ENCODE data around the gene RAI1.

RAI1 gene

GRCh38 chr17:17754719-17755686 lies 73.7 kb downstream of the RAI1 start:
- DNase-seq, result no peak

- DNase-seq, result no peak
These were observed 74.5 kb downstream of the RAI1 start for GRCh38 chr17:17755715-17756114.

GRCh38 chr17:17757391-17757791 lies 76.1 kb downstream of the RAI1 start:
- no peak for DNase-seq

GRCh38 chr17:17757956-17758845 lies 76.9 kb downstream of the RAI1 start:
- DNase-seq, result no peak

GRCh38 chr17:17758941-17759563 lies 77.8 kb downstream of the RAI1 start:
- DNase-seq, result no peak

GRCh38 chr17:17760350-17760749 lies 79.1 kb downstream of the RAI1 start:
- no peak for DNase-seq

GRCh38 chr17:17760872-17761550 lies 79.8 kb downstream of the RAI1 start:
- no peak for DNase-seq

- no peak for DNase-seq
These were observed 80.9 kb downstream of the RAI1 start for GRCh38 chr17:17761894-17762743.

GRCh38 chr17:17762744-17763105 lies 81.5 kb downstream of the RAI1 start:
- DNase-seq, result no peak

- no peak for DNase-seq
These were observed 81.9 kb downstream of the RAI1 start for GRCh38 chr17:17763136-17763535.

- DNase-seq, result no peak
These were observed 82.5 kb downstream of the RAI1 start for GRCh38 chr17:17763734-17764133.

- DNase-seq, result no peak
These were observed 84.3 kb downstream of the RAI1 start for GRCh38 chr17:17765359-17766076.

GRCh38 chr17:17766077-17766743 lies 85.0 kb downstream of the RAI1 start:
- no peak for DNase-seq

GRCh38 chr17:17766744-17767120 lies 85.5 kb downstream of the RAI1 start:
- no peak for DNase-seq

- no peak for DNase-seq
These were observed 86.1 kb downstream of the RAI1 start for GRCh38 chr17:17767154-17767869.

- no peak for DNase-seq
These were observed 86.7 kb downstream of the RAI1 start for GRCh38 chr17:17767887-17768418.

- no peak for DNase-seq
These were observed 87.3 kb downstream of the RAI1 start for GRCh38 chr17:17768424-17769088.

GRCh38 chr17:17769869-17770631 lies 88.8 kb downstream of the RAI1 start:
- DNase-seq, result no peak
